ENCODE results near the gene CPM.

CPM gene

DNA sequence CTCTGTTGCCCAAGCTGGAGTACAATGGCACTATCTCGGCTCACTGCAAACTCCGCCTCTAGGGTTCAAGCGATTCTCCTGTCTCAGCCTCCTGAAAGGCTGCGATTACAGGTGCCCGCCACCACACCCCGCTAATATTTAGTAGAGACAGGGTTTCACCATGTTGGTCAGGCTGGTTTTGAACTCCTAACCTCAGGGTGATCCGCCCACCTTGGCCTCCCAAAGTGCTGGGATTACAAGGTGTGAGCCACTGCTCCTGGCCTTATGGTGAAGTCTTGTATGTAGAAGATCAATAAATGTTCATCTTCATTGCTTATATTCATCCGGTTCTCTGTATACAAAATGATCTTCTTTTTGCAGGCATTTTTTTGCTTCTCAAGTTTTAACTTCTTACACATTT is 77.2 kb downstream of the CPM start:
- no peaks in the 10 kb centered on the region for H4K20me1 ChIP-seq (ENCODE audit: insufficient read depth, low read length)
- no peaks in the 10 kb centered on the region for H3K27me3 ChIP-seq (replicated peaks; ENCODE audit: insufficient read depth, low read length)
- no peak for DNase-seq
- TF ChIP-seq EZH2 (optimal IDR thresholded peaks at IDR 0.05; ENCODE audit: low read depth, low read length) (no peak), EZH2phosphoT487 (IDR thresholded peaks at IDR 0.05; ENCODE audit: low read length) (no peak)
- TF ChIP-seq, protein P1, sequence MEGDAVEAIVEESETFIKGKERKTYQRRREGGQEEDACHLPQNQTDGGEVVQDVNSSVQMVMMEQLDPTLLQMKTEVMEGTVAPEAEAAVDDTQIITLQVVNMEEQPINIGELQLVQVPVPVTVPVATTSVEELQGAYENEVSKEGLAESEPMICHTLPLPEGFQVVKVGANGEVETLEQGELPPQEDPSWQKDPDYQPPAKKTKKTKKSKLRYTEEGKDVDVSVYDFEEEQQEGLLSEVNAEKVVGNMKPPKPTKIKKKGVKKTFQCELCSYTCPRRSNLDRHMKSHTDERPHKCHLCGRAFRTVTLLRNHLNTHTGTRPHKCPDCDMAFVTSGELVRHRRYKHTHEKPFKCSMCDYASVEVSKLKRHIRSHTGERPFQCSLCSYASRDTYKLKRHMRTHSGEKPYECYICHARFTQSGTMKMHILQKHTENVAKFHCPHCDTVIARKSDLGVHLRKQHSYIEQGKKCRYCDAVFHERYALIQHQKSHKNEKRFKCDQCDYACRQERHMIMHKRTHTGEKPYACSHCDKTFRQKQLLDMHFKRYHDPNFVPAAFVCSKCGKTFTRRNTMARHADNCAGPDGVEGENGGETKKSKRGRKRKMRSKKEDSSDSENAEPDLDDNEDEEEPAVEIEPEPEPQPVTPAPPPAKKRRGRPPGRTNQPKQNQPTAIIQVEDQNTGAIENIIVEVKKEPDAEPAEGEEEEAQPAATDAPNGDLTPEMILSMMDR (IDR thresholded peaks at IDR 0.05; ENCODE audit: low read length), result no peak
- no peaks in the 10 kb centered on the region for H3K36me3 ChIP-seq (replicated peaks; ENCODE audit: insufficient read depth, low read length)
- peaks cover 17% of the 10 kb centered on the region for H3F3A ChIP-seq (ENCODE audit: insufficient read depth, low read length)
- no peak overlapping the region for H3K4me3 ChIP-seq (ENCODE audit: low read length)
- H3K9me3 ChIP-seq (replicated peaks; ENCODE audit: insufficient read depth, low read length), result no peaks in the 10 kb centered on the region
- H3K4me1 ChIP-seq (ENCODE audit: low read length), result no peaks in the 10 kb centered on the region
- H2AFZ ChIP-seq (ENCODE audit: low read length), result no peak overlapping the region
- H3K9me2 ChIP-seq (replicated peaks; ENCODE audit: insufficient read depth, low read length), result no peaks in the 10 kb centered on the region
- H3K9ac ChIP-seq (ENCODE audit: low read length), result no peak overlapping the region
- H3K79me2 ChIP-seq (ENCODE audit: low read length), result no peaks in the 10 kb centered on the region
- no peak overlapping the region for H3K4me2 ChIP-seq (ENCODE audit: low read depth, low read length)
- no peak overlapping the region for H3K27ac ChIP-seq (ENCODE audit: low read length)

DNA sequence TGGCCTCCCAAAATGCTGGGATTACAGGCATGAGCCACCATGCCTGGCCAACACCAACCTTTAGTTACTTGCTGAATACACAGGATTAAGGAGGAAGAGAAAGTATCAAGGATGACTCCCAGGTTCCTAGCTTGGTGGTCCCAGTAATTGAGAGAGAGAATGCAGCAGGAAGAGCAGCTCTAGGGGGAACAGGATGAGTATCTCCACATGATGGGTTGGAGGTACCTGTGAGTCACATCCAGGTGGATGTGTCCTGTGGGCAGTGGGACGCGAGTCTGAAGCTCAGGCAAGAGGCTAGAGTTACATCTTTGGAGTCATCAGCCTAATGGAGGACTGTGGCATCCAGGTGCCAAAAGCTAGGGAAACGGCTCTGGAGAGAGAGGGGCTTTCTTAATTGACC is 77.9 kb downstream of the CPM start:
- Histone ChIP-seq H2AFZ (ENCODE audit: low read length) (no peak overlapping the region), H3K4me3 (ENCODE audit: low read length) (no peak overlapping the region), H3F3A (ENCODE audit: insufficient read depth, low read length) (peaks cover 24% of the 10 kb centered on the region), H3K9ac (ENCODE audit: low read length) (no peak overlapping the region), H3K27ac (ENCODE audit: low read length) (no peak overlapping the region), H3K36me3 (replicated peaks; ENCODE audit: insufficient read depth, low read length) (no peaks in the 10 kb centered on the region), H3K9me2 (replicated peaks; ENCODE audit: insufficient read depth, low read length) (no peaks in the 10 kb centered on the region), H4K20me1 (ENCODE audit: insufficient read depth, low read length) (no peaks in the 10 kb centered on the region), H3K4me2 (ENCODE audit: low read depth, low read length) (no peak overlapping the region), H3K9me3 (replicated peaks; ENCODE audit: insufficient read depth, low read length) (no peaks in the 10 kb centered on the region), H3K79me2 (ENCODE audit: low read length) (no peaks in the 10 kb centered on the region), H3K4me1 (ENCODE audit: low read length) (no peaks in the 10 kb centered on the region), H3K27me3 (replicated peaks; ENCODE audit: insufficient read depth, low read length) (no peaks in the 10 kb centered on the region)
- no peak for TF ChIP-seq EZH2 (optimal IDR thresholded peaks at IDR 0.05; ENCODE audit: low read depth, low read length)
- TF ChIP-seq, protein P1 (IDR thresholded peaks at IDR 0.05; ENCODE audit: low read length), result no peak
- TF ChIP-seq EZH2phosphoT487 (IDR thresholded peaks at IDR 0.05; ENCODE audit: low read length), result no peak
- no peak for DNase-seq

DNA sequence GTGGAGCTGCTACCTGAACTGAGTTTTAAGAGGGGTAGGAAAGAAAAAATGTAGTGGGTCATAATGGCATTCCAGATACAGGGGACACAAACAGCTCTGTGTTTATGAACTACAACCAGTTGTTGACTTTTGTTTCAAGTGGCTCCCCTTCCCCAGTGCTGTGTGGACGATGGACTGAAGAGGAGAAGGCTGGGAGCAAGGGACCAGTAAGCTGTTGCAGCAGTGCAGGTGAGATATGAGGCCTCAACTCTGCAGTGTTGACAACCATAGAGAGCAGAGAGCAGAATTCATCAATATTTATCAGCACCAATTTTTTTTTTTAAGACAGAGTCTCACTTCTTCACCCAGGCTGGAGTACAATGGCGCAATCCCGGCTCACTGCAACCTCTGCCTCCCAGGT is 78.4 kb downstream of the CPM start:
- H2AFZ ChIP-seq (ENCODE audit: low read length), result no peak overlapping the region
- H3K36me3 ChIP-seq (replicated peaks; ENCODE audit: insufficient read depth, low read length), result no peaks in the 10 kb centered on the region
- no peak overlapping the region for H3K4me3 ChIP-seq (ENCODE audit: low read length)
- H4K20me1 ChIP-seq (ENCODE audit: insufficient read depth, low read length), result no peaks in the 10 kb centered on the region
- H3K27ac ChIP-seq (ENCODE audit: low read length), result no peak overlapping the region
- no peaks in the 10 kb centered on the region for H3K79me2 ChIP-seq (ENCODE audit: low read length)
- H3F3A ChIP-seq (ENCODE audit: insufficient read depth, low read length), result peaks cover 29% of the 10 kb centered on the region
- H3K27me3 ChIP-seq (replicated peaks; ENCODE audit: insufficient read depth, low read length), result no peaks in the 10 kb centered on the region
- no peak overlapping the region for H3K9ac ChIP-seq (ENCODE audit: low read length)
- no peaks in the 10 kb centered on the region for H3K9me3 ChIP-seq (replicated peaks; ENCODE audit: insufficient read depth, low read length)
- H3K4me1 ChIP-seq (ENCODE audit: low read length), result no peaks in the 10 kb centered on the region
- no peak for TF ChIP-seq EZH2phosphoT487 (IDR thresholded peaks at IDR 0.05; ENCODE audit: low read length)
- TF ChIP-seq, protein P1 (IDR thresholded peaks at IDR 0.05; ENCODE audit: low read length), result no peak
- no peak overlapping the region for H3K4me2 ChIP-seq (ENCODE audit: low read depth, low read length)
- DNase-seq, result no peak
- H3K9me2 ChIP-seq (replicated peaks; ENCODE audit: insufficient read depth, low read length), result no peaks in the 10 kb centered on the region

Measured in MM.1S (cell line).